Urinary bladder (tissue), 4 donors: ENCODE data around the gene RCCD1. TPM values are rescaled to one million over a fixed set of nuclear protein-coding genes. Genes with fewer than 3 reads are reported as not detected.

Experiments used
- DNase-seq: peaks from one replicate; pipeline ENCODE4 v3.0.0-alpha.2; 2015; ENCODE audit errors: extremely low spot score
- H3K27ac ChIP-seq: one replicate; pipeline ENCODE4 v1.5.1; 2013; ENCODE audit warnings: low read depth, mild to moderate bottlenecking, moderate library complexity
- H3K36me3 ChIP-seq: one replicate; pipeline ENCODE4 v1.6.1; 2013; ENCODE audit warnings: mild to moderate bottlenecking, moderate library complexity; ENCODE audit not compliant: insufficient read depth
- H3K4me1 ChIP-seq: one replicate; pipeline ENCODE4 v1.6.1; 2013; ENCODE audit warnings: mild to moderate bottlenecking, moderate library complexity; ENCODE audit not compliant: insufficient read depth
- H3K4me3 ChIP-seq: one replicate; pipeline ENCODE4 v1.5.1; 2013; ENCODE audit warnings: low read depth, low read length
- WGBS: extraction: QIAGEN DNeasy Blood & Tissue Kit; methylation state at CpG from one replicate; pipeline ENCODE4 v1.1.7; 2013; 5-methylcytosine and 5-hydroxymethylcytosine counted together
- polyA plus RNA-seq: library from polyadenylated mRNA; stranded (reverse); fragments of 200-250 nt; gene quantifications from one replicate; pipeline ENCODE4 v1.2.3, GENCODE V29; 2013
- total RNA-seq: library from RNA; depleted of rRNA; stranded (reverse); fragments of >200 nt; gene quantifications from one replicate; pipeline ENCODE4 v1.2.3, GENCODE V29; 2014
- donor health status: healthy with polysubstance abuse.
- donor health status: healthy.

RCCD1 gene
- total and polyA plus RNA-seq, 2 donors, result 7.5 to 10.3 TPM

DNA sequence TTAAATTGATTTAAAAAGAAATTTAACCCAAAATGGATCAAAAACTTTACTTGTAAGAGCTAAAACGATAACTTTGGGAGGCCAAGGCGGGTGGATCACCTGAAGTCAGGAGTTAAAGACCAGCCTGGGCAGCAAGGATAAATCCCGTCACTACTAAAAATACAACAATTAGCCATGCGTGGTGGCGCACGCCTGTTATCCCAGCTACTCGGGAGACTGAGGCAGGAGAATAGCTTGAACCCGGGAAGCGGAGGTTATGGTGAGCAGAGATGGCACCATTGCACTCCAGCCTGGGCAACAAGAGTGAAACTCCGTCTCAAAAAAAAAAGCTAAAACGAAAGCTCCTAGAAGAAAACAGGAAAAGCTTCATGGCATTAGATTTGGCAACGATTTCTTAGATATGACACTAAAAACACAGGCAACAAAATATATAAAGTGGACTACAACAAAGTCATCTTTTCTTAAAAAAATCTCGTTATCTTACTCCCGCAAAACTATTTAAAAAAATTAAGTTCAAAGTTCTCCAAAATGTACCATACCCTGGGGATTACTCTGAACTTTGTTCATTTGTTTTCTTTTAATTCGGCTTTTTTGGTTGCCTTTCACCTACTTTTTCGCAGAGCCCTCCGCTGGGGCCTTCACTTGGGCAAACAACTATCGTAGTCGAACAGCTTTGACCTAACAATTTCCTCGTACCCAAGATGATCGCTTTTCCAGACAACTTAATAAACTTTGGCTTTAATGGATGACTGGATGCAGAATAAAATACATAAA lies 25.3 kb upstream of the RCCD1 start:
- Histone ChIP-seq H3K27ac (peak overlapping the region; percentile 70), H3K36me3 (no peaks in the 10 kb centered on the region), H3K4me1 (no peaks in the 10 kb centered on the region), H3K4me3 (peak overlapping the region; percentile 45)
- 60% methylated on average over 21 of the region's 21 CpGs for WGBS
- DNase-seq, result no peak

DNA sequence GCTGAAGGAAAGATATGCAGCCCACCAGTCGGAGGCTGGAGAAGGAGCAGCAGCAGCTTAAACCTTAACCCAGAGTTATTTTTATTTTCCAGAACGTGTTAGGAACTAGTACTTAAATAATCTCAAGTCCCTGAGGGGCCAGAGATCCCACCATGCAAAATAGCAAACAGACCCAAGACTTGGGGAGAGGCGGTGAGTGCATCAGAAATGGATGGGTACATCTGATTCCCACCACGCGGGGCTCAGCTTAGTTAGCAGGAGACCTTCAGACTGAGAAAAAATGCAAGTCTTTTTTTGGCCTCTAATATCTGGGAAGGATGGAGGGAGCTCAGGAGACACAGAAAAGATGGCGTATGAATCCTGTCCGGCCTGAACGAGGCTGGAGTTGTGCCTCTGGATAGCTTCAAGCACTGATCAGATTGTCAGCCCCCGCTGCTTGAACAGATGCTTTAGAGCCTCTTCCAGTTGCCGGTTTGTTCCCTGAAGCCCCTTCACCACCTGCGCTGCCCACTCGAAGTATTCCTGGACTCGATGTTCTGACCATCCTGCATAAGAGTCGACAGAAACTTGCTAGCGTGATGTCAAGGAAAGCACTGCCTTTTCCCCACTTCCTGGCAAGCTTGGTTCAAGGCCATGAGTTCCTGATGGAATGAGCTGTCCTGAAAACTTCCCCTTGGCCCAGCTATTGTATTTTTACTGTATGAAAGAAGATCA lies 23.7 kb upstream of the RCCD1 start:
- Histone ChIP-seq H3K4me3 (peak overlapping the region; percentile 45), H3K27ac (no peak overlapping the region), H3K36me3 (no peaks in the 10 kb centered on the region), H3K4me1 (no peaks in the 10 kb centered on the region)
- WGBS, result 76% methylated on average over 15 of the region's 15 CpGs
- DNase-seq, result no peak

DNA sequence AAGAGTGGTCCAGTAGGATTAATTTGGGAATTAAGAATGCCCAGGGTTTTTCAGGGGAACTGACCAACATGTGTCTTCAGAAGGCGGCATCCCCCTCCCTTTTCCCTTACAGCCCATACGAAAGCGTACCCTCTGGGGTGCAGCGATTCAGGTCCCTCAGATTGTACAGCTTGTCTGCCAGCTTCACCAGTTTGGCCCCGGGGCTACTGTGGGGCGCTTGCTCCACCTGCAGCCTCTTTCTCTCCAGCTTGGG lies 23.2 kb upstream of the RCCD1 start:
- Histone ChIP-seq H3K4me3 (peak overlapping the region; percentile 62), H3K36me3 (no peaks in the 10 kb centered on the region), H3K27ac (no peak overlapping the region), H3K4me1 (no peaks in the 10 kb centered on the region)
- no peak for DNase-seq
- WGBS, result 39% methylated on average over 6 of the region's 6 CpGs

DNA sequence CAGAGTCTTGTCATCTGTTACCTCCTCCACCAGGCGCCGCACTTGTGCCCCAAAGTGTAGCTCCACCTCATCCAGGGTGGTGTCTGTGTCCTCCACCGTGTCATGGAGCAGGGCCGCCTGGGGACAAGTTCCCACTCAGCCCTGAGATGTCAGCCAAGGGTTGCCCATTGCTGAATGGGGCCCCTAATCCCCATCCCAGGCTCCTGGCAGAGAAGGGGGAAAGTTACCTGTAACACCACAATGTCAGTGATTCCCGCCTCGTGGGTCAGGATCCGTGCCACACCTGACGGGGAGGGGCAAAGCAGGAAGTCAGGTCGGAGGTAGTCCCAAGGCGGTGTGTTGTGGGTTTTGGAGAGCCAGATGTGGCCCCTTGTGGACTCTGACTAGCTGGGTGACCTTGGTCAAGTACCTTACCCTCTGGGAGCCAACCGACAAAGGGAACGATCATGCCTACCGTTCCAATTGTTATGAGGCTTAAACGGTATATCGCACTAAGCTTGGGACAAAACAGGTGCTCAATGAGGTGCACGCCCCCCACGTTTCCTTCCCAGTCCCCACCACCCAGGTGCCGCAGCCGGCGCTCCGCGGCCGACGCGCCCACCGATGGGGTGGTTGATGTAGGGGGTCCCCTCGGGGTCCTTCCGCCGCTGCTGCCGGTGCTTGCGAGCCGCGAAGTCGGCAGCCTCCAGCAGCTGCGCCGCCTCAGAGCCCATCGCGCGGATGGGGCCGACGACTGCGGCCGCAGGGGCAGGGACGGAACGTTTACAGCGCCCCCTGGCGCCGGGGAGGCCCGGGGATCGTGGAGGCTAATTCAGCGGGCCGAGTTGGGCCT lies 22.6 kb upstream of the RCCD1 start, which contains the start of gene HDDC3:
Gene HDDC3, minus strand, starts transcription at position 722 of the 832 bp plus-strand sequence. Its CDS starts 9 bp downstream, at position 713.
- H3K36me3 ChIP-seq, result no peaks in the 10 kb centered on the region
- H3K4me3 ChIP-seq, result peak within 1 kb of the TSS; percentile 62
- peak; percentile 71 for DNase-seq
- peak within 1 kb of the TSS; percentile 79 for H3K27ac ChIP-seq
- H3K4me1 ChIP-seq, result no peaks in the 10 kb centered on the region
- WGBS, result 1% methylated on average over 52 of the region's 52 CpGs

DNA sequence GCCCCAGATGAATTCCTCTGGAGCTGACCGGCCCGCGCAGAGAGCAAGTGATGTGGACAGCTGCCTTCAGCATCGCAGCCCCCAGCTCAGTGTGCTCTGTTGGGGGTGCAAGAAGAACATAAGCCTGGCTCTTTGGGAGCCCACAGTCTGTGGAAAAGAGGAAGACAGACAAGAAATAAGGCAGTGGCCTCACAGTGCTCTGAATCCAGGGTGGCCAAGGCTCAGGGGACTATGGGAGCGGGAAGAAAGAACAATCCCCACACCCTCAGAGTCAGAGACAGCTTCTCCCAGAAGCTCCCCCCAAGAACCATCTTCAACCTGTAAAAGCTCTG lies 22.1 kb upstream of the RCCD1 start:
- Histone ChIP-seq H3K4me3 (no peak overlapping the region), H3K27ac (no peak overlapping the region), H3K4me1 (no peaks in the 10 kb centered on the region), H3K36me3 (no peaks in the 10 kb centered on the region)
- DNase-seq, result no peak
- 20% methylated on average over 5 of the region's 5 CpGs for WGBS

DNA sequence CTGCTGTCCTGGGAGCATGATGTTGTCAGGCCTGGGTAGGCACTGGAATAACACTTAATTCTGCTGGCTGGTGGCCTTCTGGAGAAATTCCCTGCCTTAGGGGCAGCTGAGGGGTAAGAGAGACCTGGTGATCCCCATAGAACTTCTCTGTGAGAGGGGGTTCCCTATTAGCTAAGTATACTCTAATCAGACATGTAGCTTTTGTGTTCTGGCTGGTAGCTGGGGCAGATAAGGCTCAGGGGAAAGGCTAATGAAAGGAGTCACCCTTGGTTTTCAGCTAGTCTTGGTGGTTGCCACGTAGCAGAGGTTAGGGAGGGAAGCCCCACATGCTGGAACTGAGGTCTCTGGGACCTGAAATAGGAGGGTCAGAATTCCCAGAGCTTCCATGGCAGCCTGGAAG lies 21.4 kb upstream of the RCCD1 start:
- DNase-seq, result no peak
- WGBS, result 80% methylated on average over 1 of the region's 1 CpG
- no peak overlapping the region for H3K4me3 ChIP-seq
- H3K4me1 ChIP-seq, result no peaks in the 10 kb centered on the region
- H3K27ac ChIP-seq, result no peak overlapping the region
- H3K36me3 ChIP-seq, result no peaks in the 10 kb centered on the region

DNA sequence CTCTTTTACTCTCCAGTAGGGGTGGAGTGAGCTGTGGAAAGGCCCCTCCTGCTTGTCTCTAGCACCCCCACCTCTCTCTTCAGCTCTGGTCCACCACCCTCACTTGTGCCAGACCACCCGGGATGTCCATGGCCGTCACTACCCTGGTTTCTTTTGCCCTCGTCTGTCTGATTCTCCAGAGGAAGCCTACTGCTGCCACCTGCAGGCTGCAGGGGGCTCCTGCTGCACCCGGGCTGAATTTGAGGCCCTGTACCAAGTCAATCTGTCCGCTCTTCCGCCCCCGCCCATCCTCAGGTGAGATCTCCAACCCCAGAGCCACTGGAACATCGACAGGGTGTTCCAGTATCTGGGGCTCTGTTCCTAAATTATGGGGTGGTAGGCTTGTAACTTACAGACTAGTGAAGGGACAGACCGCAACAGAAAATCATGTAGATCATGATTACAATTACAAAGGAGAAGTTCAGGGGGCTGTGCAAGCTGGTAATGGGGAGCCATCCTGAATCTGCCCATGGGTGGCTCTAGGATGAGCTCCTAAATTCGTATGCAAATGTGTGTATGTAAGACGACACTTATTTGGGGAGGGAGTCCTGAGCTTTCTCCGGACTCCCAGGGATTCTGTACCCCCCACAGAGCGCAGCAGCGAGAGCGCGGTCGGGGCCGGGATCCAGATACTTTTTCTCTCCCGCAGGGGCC lies 20.3 kb upstream of the RCCD1 start:
- WGBS, result 3% methylated on average over 19 of the region's 19 CpGs
- DNase-seq, result no peak
- H3K4me1 ChIP-seq, result no peaks in the 10 kb centered on the region

DNA sequence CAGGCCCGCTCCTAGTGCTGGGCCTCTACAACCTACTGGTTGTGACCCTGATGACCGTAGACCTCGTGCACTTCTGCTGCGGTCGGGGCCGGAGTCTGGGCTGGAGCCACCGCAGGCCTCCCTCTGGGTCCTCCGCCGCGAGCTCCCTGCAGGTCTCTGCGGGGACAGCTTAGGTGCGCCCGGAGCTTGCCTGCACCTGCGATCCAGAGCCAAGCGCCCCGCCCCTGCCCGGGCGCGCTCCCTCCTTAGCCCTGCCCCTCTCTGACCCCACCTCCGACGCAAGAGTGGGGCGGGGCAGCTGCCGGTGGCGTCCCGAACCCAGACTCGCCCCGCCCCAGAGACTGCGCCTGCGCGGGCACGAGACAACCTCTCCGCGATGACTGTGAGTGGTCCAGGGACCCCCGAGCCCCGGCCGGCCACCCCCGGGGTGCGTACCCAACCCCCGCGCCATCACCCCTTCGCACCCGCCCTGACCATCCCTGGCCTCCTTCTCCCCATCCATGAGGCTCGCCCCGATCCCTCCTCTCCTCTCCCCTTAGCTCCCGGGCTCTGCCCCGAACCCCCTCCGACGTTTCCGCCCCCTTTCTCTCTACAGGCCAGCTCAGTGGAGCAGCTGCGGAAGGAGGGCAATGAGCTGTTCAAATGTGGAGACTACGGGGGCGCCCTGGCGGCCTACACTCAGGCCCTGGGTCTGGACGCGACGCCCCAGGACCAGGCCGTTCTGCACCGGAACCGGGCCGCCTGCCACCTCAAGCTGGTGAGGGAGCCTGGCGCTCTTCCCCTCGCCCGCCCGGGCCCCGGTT lies 19.5 kb upstream of the RCCD1 start, which contains the start of gene UNC45A:
Gene UNC45A, plus strand, starts transcription at position 337 of the 803 bp plus-strand sequence. Its CDS starts 40 bp downstream, at position 377.
- no peaks in the 10 kb centered on the region for H3K4me1 ChIP-seq

More for the DNA sequence above, 20.3 kb upstream of the RCCD1 start:
- no peaks in the 10 kb centered on the region for H3K36me3 ChIP-seq
- no peak overlapping the region for H3K27ac ChIP-seq
- H3K4me3 ChIP-seq, result peak overlapping the region; percentile 50

DNA sequence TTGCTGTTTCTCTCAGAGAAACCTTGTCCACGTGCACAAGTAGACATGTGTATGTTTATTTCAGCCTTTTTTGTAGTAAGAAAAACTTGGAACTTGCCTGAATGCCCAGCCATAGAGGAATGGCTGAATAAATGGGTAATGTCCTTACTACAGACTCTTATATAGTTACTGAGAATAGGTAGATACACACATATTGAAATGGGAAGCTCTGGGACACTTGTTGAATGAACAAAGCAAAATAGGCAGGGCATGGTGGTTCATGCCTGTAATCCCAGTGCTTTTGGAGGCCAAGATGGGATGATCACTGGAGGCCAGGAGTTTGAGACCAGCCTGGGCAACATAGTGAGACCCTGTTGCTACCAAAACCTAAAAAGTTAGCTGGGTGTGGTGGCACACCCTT lies 17.9 kb upstream of the RCCD1 start:
- Histone ChIP-seq H3K36me3 (peaks cover 5% of the 10 kb centered on the region), H3K27ac (no peak overlapping the region), H3K4me3 (no peak overlapping the region), H3K4me1 (no peaks in the 10 kb centered on the region)
- no peak for DNase-seq
- 72% methylated on average over 1 of the region's 1 CpG for WGBS

More for the DNA sequence above, 19.5 kb upstream of the RCCD1 start, which contains the start of gene UNC45A:
- Histone ChIP-seq H3K36me3 (no peaks in the 10 kb centered on the region), H3K4me3 (peak within 1 kb of the TSS; percentile 50), H3K27ac (peak within 1 kb of the TSS; percentile 71)
- under 1% methylated on average over 65 of the region's 65 CpGs for WGBS
- DNase-seq, result no peak

DNA sequence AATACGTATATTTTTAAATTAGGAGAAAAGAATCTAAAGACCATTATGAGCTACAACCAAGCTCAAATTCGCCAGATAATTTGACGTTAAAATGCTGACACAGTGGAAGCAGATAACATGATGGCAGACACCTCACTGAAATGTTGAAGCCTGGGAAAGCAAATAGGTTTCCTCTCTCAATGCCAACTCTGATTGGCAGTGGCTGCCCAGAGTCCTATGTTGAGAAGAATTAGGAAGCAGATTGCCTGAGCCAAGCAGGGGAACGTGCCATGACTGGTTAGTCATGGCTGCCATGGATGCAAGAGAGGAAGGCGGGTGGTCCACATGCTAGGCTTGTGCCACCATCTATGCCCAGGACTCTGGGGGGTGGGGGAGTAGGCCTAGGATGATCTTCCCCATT lies 16.4 kb upstream of the RCCD1 start:
- Histone ChIP-seq H3K36me3 (peaks cover 7% of the 10 kb centered on the region), H3K27ac (no peak overlapping the region), H3K4me1 (no peaks in the 10 kb centered on the region), H3K4me3 (no peak overlapping the region)
- no peak for DNase-seq
- 93% methylated on average over 5 of the region's 5 CpGs for WGBS

DNA sequence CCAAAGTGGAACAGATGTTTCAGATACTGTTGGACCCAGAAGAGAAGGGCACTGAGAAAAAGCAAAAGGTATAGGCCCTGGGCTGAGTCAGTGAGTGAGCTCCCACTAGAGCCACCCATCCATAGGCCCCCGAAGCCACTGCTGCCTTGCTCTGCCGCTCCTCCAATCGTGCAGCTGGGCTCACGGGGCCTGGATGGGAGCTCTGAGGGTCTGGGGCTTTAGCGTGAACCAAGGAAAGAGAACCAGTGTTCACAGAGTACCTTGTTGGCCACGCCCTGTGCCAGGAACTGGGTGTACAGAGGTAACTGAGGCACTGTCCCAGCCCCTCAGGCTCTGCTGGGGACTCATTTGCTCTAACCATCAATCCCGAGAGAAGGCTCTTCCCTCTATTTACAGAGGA lies 14.9 kb upstream of the RCCD1 start:
- 77% methylated on average over 7 of the region's 7 CpGs for WGBS
- DNase-seq, result no peak
- Histone ChIP-seq H3K4me1 (no peaks in the 10 kb centered on the region), H3K27ac (no peak overlapping the region), H3K4me3 (no peak overlapping the region), H3K36me3 (peaks cover 7% of the 10 kb centered on the region)

DNA sequence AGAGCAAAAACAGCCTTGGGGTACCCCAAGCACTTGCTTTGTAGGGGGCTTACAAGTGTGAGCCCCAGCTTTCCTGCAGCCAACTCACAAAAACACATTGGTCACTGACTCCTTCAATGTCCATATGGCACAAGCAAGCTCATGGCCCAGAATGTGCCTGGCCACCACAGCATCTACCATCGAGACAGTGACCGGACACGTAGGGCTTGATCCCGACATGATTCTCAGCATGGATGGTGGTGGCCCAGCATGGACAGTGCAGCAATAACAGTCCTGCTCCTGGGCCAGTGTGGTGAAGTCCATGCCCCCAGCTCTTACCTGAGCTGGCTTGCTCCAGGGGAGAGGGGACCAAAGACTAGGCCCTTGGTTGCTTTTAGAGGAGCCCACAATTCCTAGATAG lies 13.6 kb upstream of the RCCD1 start:
- H3K4me3 ChIP-seq, result no peak overlapping the region
- no peak for DNase-seq
- 94% methylated on average over 4 of the region's 4 CpGs for WGBS
- no peak overlapping the region for H3K27ac ChIP-seq
- peaks cover 9% of the 10 kb centered on the region for H3K36me3 ChIP-seq
- H3K4me1 ChIP-seq, result no peaks in the 10 kb centered on the region
